Measurements from ENCODE around the gene FCER2.
"Not testable (repeated sequence)": the region's sequence is repeated elsewhere in the genome, so short reads cannot be mapped to it uniquely, and the experiment has no call there.

FCER2 gene

GRCh38 chr19:7701654-7702457 is at the start of gene FCER2:
TSS of gene FCER2 (minus strand) at chr19:7702131. CDS start at chr19:7699760, 2,371 bp downstream.
- DNase-seq (ENCODE audit: low spot score): no peak

- DNase-seq (ENCODE audit: low spot score): no peak
Measured at GRCh38 chr19:7751157-7751783, 49.3 kb upstream of the FCER2 start.

GRCh38 chr19:7748756-7749155 is 46.8 kb upstream of the FCER2 start:
- peak; percentile 28 for DNase-seq (ENCODE audit: low spot score)

- no peak for DNase-seq (ENCODE audit: low spot score)
Measured at GRCh38 chr19:7748171-7748570, 46.2 kb upstream of the FCER2 start.

- DNase-seq (ENCODE audit: low spot score): no peak
Measured at GRCh38 chr19:7746903-7747884, 45.3 kb upstream of the FCER2 start, which contains the start of gene CD209. TSS of gene CD209 (minus strand) at chr19:7747534. CDS start at chr19:7747511, 23 bp downstream.

GRCh38 chr19:7746306-7746705 is 44.4 kb upstream of the FCER2 start:
- not testable (repeated sequence) for DNase-seq (ENCODE audit: low spot score)

GRCh38 chr19:7744871-7745650 is 43.1 kb upstream of the FCER2 start:
- DNase-seq (ENCODE audit: low spot score): no peak

GRCh38 chr19:7744199-7744786 is 42.4 kb upstream of the FCER2 start:
- no peak for DNase-seq (ENCODE audit: low spot score)

- no peak for DNase-seq (ENCODE audit: low spot score)
Measured at GRCh38 chr19:7743425-7743841, 41.5 kb upstream of the FCER2 start.

GRCh38 chr19:7742991-7743390 is 41.1 kb upstream of the FCER2 start:
- no peak for DNase-seq (ENCODE audit: low spot score)

GRCh38 chr19:7742575-7742974 is 40.6 kb upstream of the FCER2 start:
- no peak for DNase-seq (ENCODE audit: low spot score)

- no peak for DNase-seq (ENCODE audit: low spot score)
Measured at GRCh38 chr19:7740682-7741054, 38.7 kb upstream of the FCER2 start.

GRCh38 chr19:7739801-7740681 is 38.1 kb upstream of the FCER2 start:
- DNase-seq (ENCODE audit: low spot score): no peak

- DNase-seq (ENCODE audit: low spot score): no peak
Measured at GRCh38 chr19:7739211-7739755, 37.4 kb upstream of the FCER2 start.

GRCh38 chr19:7738023-7738422 is 36.1 kb upstream of the FCER2 start:
- no peak for DNase-seq (ENCODE audit: low spot score)

GRCh38 chr19:7737215-7737614 is 35.3 kb upstream of the FCER2 start:
- DNase-seq (ENCODE audit: low spot score): no peak

- no peak for DNase-seq (ENCODE audit: low spot score)
Measured at GRCh38 chr19:7736148-7736547, 34.2 kb upstream of the FCER2 start.

- DNase-seq (ENCODE audit: low spot score): no peak
Measured at GRCh38 chr19:7734220-7735203, 32.6 kb upstream of the FCER2 start.

- DNase-seq (ENCODE audit: low spot score): no peak
Measured at GRCh38 chr19:7733376-7733775, 31.4 kb upstream of the FCER2 start.
